Adrenal gland (tissue), 12 donors: ENCODE results near the gene CAMK4. TPM values are rescaled to one million over a fixed set of nuclear protein-coding genes. Genes with fewer than 3 reads are reported as not detected.

Source experiments
- DNase-seq, 7 donors: peaks; one replicate each; pipeline ENCODE4 v3.0.0-alpha.2; 2019 to 2020
- H3K27ac ChIP-seq, 5 donors: fragments of 200-600 bp; sonication (generic) in 4 of 5; 1 replicate in 3 of 5; 2 replicates in 2 of 5; pipeline versions ENCODE4 v1.5.1 to v1.8.0; 2016 to 2020; ENCODE audit warnings: mild to moderate bottlenecking in 1 of 5
- H3K27me3 ChIP-seq: fragments of 200-600 bp; 2 replicates; pipeline ENCODE4 v1.8.0; 2021
- H3K36me3 ChIP-seq, 2 donors: fragments of 200-600 bp; replicated peaks in 1 of 2; 1 replicate in 1 of 2; 2 replicates in 1 of 2; pipeline versions ENCODE4 v1.5.1 to v1.8.0; 2018 to 2022
- H3K4me1 ChIP-seq, 2 donors: fragments of 200-600 bp; replicated peaks in 1 of 2; 1 replicate in 1 of 2; 2 replicates in 1 of 2; pipeline versions ENCODE4 v1.5.1 to v1.8.0; 2018 to 2021
- H3K4me3 ChIP-seq, 4 donors: fragments of 200-600 bp; sonication (generic) in 3 of 4; one replicate each; pipeline ENCODE4 v1.5.1; 2016 to 2018
- H3K9me3 ChIP-seq, 3 donors: fragments of 200-600 bp; sonication (generic) in 1 of 3; replicated peaks in 1 of 3; 1 replicate in 2 of 3; 2 replicates in 1 of 3; pipeline versions ENCODE4 v1.5.1 to v1.8.0; 2016 to 2021
- CTCF ChIP-seq, 6 experiments: fragments of 450-650 bp in 4 of 6; fragments of 200-600 bp in 2 of 6; sonication (generic) in 1 of 6; IDR thresholded peaks; 1 replicate in 5 of 6; 2 replicates in 1 of 6; pipeline versions ENCODE4 v1.5.1 to v1.8.0; 2016 to 2021; ENCODE audit warnings: antibody characterized with exemption in 6 of 6, mild to moderate bottlenecking in 2 of 6, moderate library complexity in 1 of 6
- POLR2A ChIP-seq, 2 donors: fragments of 450-650 bp; IDR thresholded peaks; one replicate each; pipeline ENCODE4 v1.6.1; 2017; ENCODE audit warnings: antibody characterized with exemption in 2 of 2, mild to moderate bottlenecking in 2 of 2, moderate library complexity in 1 of 2
- WGBS, 4 donors: extraction: QIAGEN DNeasy Blood & Tissue Kit in 2 of 4; methylation state at CpG; one replicate each; pipeline versions ENCODE4 v1.1.5 to v1.1.7; 2013 to 2017; 5-methylcytosine and 5-hydroxymethylcytosine counted together
- intact Hi-C, 2 donors: fragments of 100-400 bp; cut with DNase I; formaldehyde crosslinking; loops; one replicate each; pipeline versions ENCODE4 v1.14.1 to v1.15.0; 2022 to 2023
- polyA plus RNA-seq, 3 donors: library from polyadenylated mRNA; stranded (reverse); fragments of 200-250 nt in 2 of 3; fragments of 350-450 nt in 1 of 3; fragmentation: Illumina TruSeq in 1 of 3; extraction: RNeasy Lipid Tissue Mini Kit (QIAGEN cat#74804) in 1 of 3; gene quantifications; one replicate each; pipeline ENCODE4 v1.2.3, GENCODE V29; 2013 to 2014
- total RNA-seq, 9 donors: library from RNA; depleted of rRNA in 4 of 9; stranded (reverse); fragments of >200 nt in 4 of 9; fragments of 120-200 nt in 1 of 9; fragmentation: NEBNext Ultra II Directional in 1 of 9; extraction: Animal tissue kit (Norgen Biotek cat#: 25700) in 1 of 9; gene quantifications; one replicate each; pipeline versions ENCODE4 v1.1.0 to v1.2.4, GENCODE V29; 2013 to 2023
- donor health status: healthy with polysubstance abuse.
- donor health status: Bipolar disorder and iron deficiency.
- donor health status: DM: yes; HTN: yes; CAD: no.
- donor health status: DM: no; HTN: no; CAD: no.
- donor health status: DM: no; HTN: no; CAD: no.
- donor health status: DM: yes; HTN: yes; CAD: no.

The CAMK4 gene
- total and polyA plus RNA-seq, 12 donors, result 0.06 to 9.2 (median 2.0) TPM

- WGBS, 4 donors, result 88 to 89% (median 89%) methylated on average over 4 of the region's 4 CpGs
- no peak overlapping the region for H3K27ac ChIP-seq
- no peaks in the 10 kb centered on the region for H3K9me3 ChIP-seq
- H3K4me1 ChIP-seq, result peaks cover 0 to 23% of the 10 kb centered on the region in 2 donors
- H3K36me3 ChIP-seq, result no peaks in the 10 kb centered on the region
- TF ChIP-seq POLR2A (IDR thresholded peaks at IDR 0.05) (no peak), CTCF (IDR thresholded peaks at IDR 0.05) (no peak)
- H3K27me3 ChIP-seq, result no peaks in the 10 kb centered on the region
- intact Hi-C loops, result no loop called here
- no peak overlapping the region for H3K4me3 ChIP-seq
- no peak for DNase-seq
These were observed 283.1 kb downstream of the CAMK4 start for GRCh38 chr5:111507276-111507675.

GRCh38 chr5:111509119-111509518 lies 284.9 kb downstream of the CAMK4 start:
- Histone ChIP-seq H3K4me3 (no peak overlapping the region), H3K4me1 (peaks cover 0 to 25% of the 10 kb centered on the region in 2 donors), H3K9me3 (no peaks in the 10 kb centered on the region), H3K27me3 (no peaks in the 10 kb centered on the region), H3K36me3 (no peaks in the 10 kb centered on the region), H3K27ac (no peak overlapping the region)
- TF ChIP-seq CTCF (IDR thresholded peaks at IDR 0.05), result no peak
- no peak for TF ChIP-seq POLR2A (IDR thresholded peaks at IDR 0.05)
- intact Hi-C loops, result no loop called here
- no peak for DNase-seq
- WGBS, 4 donors, result 72 to 89% (median 81%) methylated on average over 1 of the region's 1 CpG

GRCh38 chr5:111511174-111511830 lies 287.1 kb downstream of the CAMK4 start:
- no peak for TF ChIP-seq CTCF (IDR thresholded peaks at IDR 0.05)
- no peak for TF ChIP-seq POLR2A (IDR thresholded peaks at IDR 0.05)
- intact Hi-C loops, result no loop called here
- no peaks in the 10 kb centered on the region for H3K9me3 ChIP-seq
- no peak for DNase-seq
- WGBS, 4 donors, result 3 to 6% (median 3%) methylated on average over 2 of the region's 2 CpGs
- no peaks in the 10 kb centered on the region for H3K27me3 ChIP-seq
- peak overlapping the region in 3 of 4 donors; percentile 49 to 94 (median 70) for H3K4me3 ChIP-seq
- H3K36me3 ChIP-seq, result no peaks in the 10 kb centered on the region
- peak overlapping the region in 3 of 5 donors; percentile 88 to 94 (median 90) for H3K27ac ChIP-seq
- peaks cover 0 to 25% of the 10 kb centered on the region in 2 donors for H3K4me1 ChIP-seq

GRCh38 chr5:111511831-111512374 lies 287.7 kb downstream of the CAMK4 start:
- H3K36me3 ChIP-seq, result no peaks in the 10 kb centered on the region
- peak overlapping the region; percentile 49 to 94 (median 60) for H3K4me3 ChIP-seq
- DNase-seq, result peak in 1 of 7 donors; percentile 43
- TF ChIP-seq POLR2A (IDR thresholded peaks at IDR 0.05) (no peak), CTCF (IDR thresholded peaks at IDR 0.05) (no peak)
- H3K4me1 ChIP-seq, result peaks cover 0 to 25% of the 10 kb centered on the region in 2 donors
- H3K27ac ChIP-seq, result peak overlapping the region in 4 of 5 donors; percentile 68 to 94 (median 89)
- intact Hi-C loops, result no loop called here
- no peaks in the 10 kb centered on the region for H3K27me3 ChIP-seq
- H3K9me3 ChIP-seq, result no peaks in the 10 kb centered on the region
- WGBS, 4 donors, result 0 to 1% (median 0%) methylated on average over 11 to 32 of the region's 32 CpGs
